SK-N-SH treated with all-trans-retinoic acid at 6 μM for 48 hours (cell line): ENCODE data around the gene CCDC88C.

ENCODE experiments used
- ATAC-seq: fragments of 200-7000 bp; cut with Tn5 transposase; 3 replicates; pipeline ENCODE4 v1.9.1; 2020; ENCODE audit warnings: mild to moderate bottlenecking, moderate library complexity
- ARNTL ChIP-seq: fragments of 450-650 bp; formaldehyde crosslinking; IDR thresholded peaks from 2 replicates; pipeline ENCODE4 v1.5.0; 2020; ENCODE audit warnings: low read depth, mild to moderate bottlenecking, moderate library complexity, borderline replicate concordance
- BACH2 ChIP-seq: fragments of 250-450 bp; sonication (Bioruptor Pico); IDR thresholded peaks from 2 replicates; pipeline ENCODE4 v1.9.0; 2021; ENCODE audit warnings: mild to moderate bottlenecking, borderline replicate concordance
- CREB5 ChIP-seq: fragments of 250-450 bp; sonication (Bioruptor Pico); IDR thresholded peaks from 2 replicates; pipeline ENCODE4 v1.5.1; 2020; ENCODE audit warnings: low read depth, mild to moderate bottlenecking, moderate library complexity
- CSRNP3 ChIP-seq: fragments of 250-450 bp; sonication (Bioruptor Pico); IDR thresholded peaks from 2 replicates; pipeline ENCODE4 v1.5.1; 2021; ENCODE audit warnings: mild to moderate bottlenecking, moderate library complexity
- ESRRG ChIP-seq: fragments of 250-450 bp; sonication (Bioruptor Pico); IDR thresholded peaks from 2 replicates; pipeline ENCODE4 v1.6.1; 2021; ENCODE audit warnings: mild to moderate bottlenecking
- GLIS3 ChIP-seq: fragments of 250-450 bp; sonication (Bioruptor Pico); IDR thresholded peaks from 2 replicates; pipeline ENCODE4 v1.5.0; 2020; ENCODE audit warnings: mild to moderate bottlenecking, moderate library complexity
- ISL1 ChIP-seq: fragments of 250-450 bp; sonication (Bioruptor Pico); IDR thresholded peaks from 2 replicates; pipeline ENCODE4 v2.1.2; 2022; ENCODE audit warnings: mild to moderate bottlenecking, moderate library complexity
- OSR1 ChIP-seq: fragments of 250-450 bp; sonication (Bioruptor Pico); IDR thresholded peaks from 2 replicates; pipeline ENCODE4 v1.8.0; 2022; ENCODE audit warnings: moderate library complexity, mild to moderate bottlenecking, inconsistent platforms
- RARB ChIP-seq: fragments of 250-450 bp; sonication (Bioruptor Pico); IDR thresholded peaks from 2 replicates; pipeline ENCODE4 v1.8.0; 2021; ENCODE audit warnings: mild to moderate bottlenecking, moderate library complexity
- SNAI2 ChIP-seq: fragments of 250-450 bp; sonication (Bioruptor Pico); IDR thresholded peaks from 2 replicates; pipeline ENCODE4 v1.5.0; 2020; ENCODE audit warnings: mild to moderate bottlenecking, moderate library complexity
- TCF4 ChIP-seq: fragments of 250-450 bp; sonication (Bioruptor Pico); IDR thresholded peaks from 2 replicates; pipeline ENCODE4 v1.8.0; 2021; ENCODE audit warnings: mild to moderate bottlenecking, moderate library complexity, borderline replicate concordance
- TOX ChIP-seq: fragments of 250-450 bp; sonication (Bioruptor Pico); IDR thresholded peaks from 2 replicates; pipeline ENCODE4 v1.8.0; 2021; ENCODE audit warnings: mild to moderate bottlenecking, moderate library complexity, borderline replicate concordance
- TSHZ2 ChIP-seq: fragments of 250-450 bp; sonication (Bioruptor Pico); IDR thresholded peaks from 2 replicates; pipeline ENCODE4 v1.5.0; 2020; ENCODE audit warnings: mild to moderate bottlenecking, moderate library complexity
- ZC3H10 ChIP-seq: fragments of 250-450 bp; sonication (Bioruptor Pico); IDR thresholded peaks from 2 replicates; pipeline ENCODE4 v1.5.1; 2021; ENCODE audit warnings: mild to moderate bottlenecking, moderate library complexity
- ZFP3 ChIP-seq: fragments of 250-450 bp; sonication (Bioruptor Pico); IDR thresholded peaks from 2 replicates; pipeline ENCODE4 v1.5.0; 2020; ENCODE audit warnings: mild to moderate bottlenecking, moderate library complexity
- ZFP30 ChIP-seq: fragments of 450-650 bp; formaldehyde crosslinking; IDR thresholded peaks from 2 replicates; pipeline ENCODE4 v1.5.0; 2022; ENCODE audit warnings: mild to moderate bottlenecking, moderate library complexity
- ZNF565 ChIP-seq: fragments of 450-650 bp; formaldehyde crosslinking; conservative IDR thresholded peaks from 2 replicates; pipeline ENCODE4 v1.5.0; 2020; ENCODE audit warnings: low read depth, mild to moderate bottlenecking, moderate library complexity
- ZNF70 ChIP-seq: fragments of 450-650 bp; formaldehyde crosslinking; IDR thresholded peaks from 2 replicates; pipeline ENCODE4 v1.5.0; 2020; ENCODE audit warnings: mild to moderate bottlenecking, moderate library complexity
- ZNF8 ChIP-seq: fragments of 450-650 bp; formaldehyde crosslinking; IDR thresholded peaks from 2 replicates; pipeline ENCODE4 v1.5.0; 2020; ENCODE audit warnings: mild to moderate bottlenecking, moderate library complexity
- TF ChIP-seq, protein P1 (sequence below): fragments of 250-450 bp; sonication (Bioruptor Pico); IDR thresholded peaks from 2 replicates; pipeline ENCODE4 v1.8.0; 2020; ENCODE audit warnings: mild to moderate bottlenecking, moderate library complexity, borderline replicate concordance
- TF ChIP-seq, protein P2 (sequence below): fragments of 250-450 bp; sonication (Bioruptor Pico); IDR thresholded peaks from 2 replicates; pipeline ENCODE4 v1.8.0; 2021; ENCODE audit warnings: low read depth, mild to moderate bottlenecking, moderate library complexity, borderline replicate concordance

Gene CCDC88C

GRCh38 chr14:91364524-91365270, 52.9 kb downstream of the CCDC88C start:
- TF ChIP-seq TSHZ2 (CRISPR knock-in tag) (no peak), ZFP3 (CRISPR knock-in tag) (no peak), ZNF8 (CRISPR knock-in tag) (no peak), ZNF70 (CRISPR knock-in tag) (no peak), TCF4 (no peak), SNAI2 (no peak), CREB5 (no peak), BACH2 (CRISPR knock-in tag) (no peak), RARB (CRISPR knock-in tag) (no peak), TOX (no peak), ARNTL (CRISPR knock-in tag) (no peak), ISL1 (CRISPR knock-in tag) (no peak), OSR1 (CRISPR knock-in tag) (no peak), ZFP30 (CRISPR knock-in tag) (no peak), CSRNP3 (CRISPR knock-in tag) (no peak), ZC3H10 (CRISPR knock-in tag) (no peak), ESRRG (CRISPR knock-in tag) (no peak)
- TF ChIP-seq, protein P1, sequence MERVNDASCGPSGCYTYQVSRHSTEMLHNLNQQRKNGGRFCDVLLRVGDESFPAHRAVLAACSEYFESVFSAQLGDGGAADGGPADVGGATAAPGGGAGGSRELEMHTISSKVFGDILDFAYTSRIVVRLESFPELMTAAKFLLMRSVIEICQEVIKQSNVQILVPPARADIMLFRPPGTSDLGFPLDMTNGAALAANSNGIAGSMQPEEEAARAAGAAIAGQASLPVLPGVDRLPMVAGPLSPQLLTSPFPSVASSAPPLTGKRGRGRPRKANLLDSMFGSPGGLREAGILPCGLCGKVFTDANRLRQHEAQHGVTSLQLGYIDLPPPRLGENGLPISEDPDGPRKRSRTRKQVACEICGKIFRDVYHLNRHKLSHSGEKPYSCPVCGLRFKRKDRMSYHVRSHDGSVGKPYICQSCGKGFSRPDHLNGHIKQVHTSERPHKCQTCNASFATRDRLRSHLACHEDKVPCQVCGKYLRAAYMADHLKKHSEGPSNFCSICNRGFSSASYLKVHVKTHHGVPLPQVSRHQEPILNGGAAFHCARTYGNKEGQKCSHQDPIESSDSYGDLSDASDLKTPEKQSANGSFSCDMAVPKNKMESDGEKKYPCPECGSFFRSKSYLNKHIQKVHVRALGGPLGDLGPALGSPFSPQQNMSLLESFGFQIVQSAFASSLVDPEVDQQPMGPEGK (CRISPR knock-in tag), result no peak
- TF ChIP-seq, protein P2, sequence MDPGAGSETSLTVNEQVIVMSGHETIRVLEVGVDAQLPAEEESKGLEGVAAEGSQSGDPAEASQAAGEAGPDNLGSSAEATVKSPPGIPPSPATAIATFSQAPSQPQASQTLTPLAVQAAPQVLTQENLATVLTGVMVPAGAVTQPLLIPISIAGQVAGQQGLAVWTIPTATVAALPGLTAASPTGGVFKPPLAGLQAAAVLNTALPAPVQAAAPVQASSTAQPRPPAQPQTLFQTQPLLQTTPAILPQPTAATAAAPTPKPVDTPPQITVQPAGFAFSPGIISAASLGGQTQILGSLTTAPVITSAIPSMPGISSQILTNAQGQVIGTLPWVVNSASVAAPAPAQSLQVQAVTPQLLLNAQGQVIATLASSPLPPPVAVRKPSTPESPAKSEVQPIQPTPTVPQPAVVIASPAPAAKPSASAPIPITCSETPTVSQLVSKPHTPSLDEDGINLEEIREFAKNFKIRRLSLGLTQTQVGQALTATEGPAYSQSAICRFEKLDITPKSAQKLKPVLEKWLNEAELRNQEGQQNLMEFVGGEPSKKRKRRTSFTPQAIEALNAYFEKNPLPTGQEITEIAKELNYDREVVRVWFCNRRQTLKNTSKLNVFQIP, result no peak
- ATAC-seq, result no peak

- no peak for ATAC-seq
- TF ChIP-seq CREB5, result no peak
- no peak for TF ChIP-seq ZNF565 (CRISPR knock-in tag)
- no peak for TF ChIP-seq OSR1 (CRISPR knock-in tag)
- TF ChIP-seq ZFP3 (CRISPR knock-in tag), result no peak
- TF ChIP-seq GLIS3, result no peak
- no peak for TF ChIP-seq RARB (CRISPR knock-in tag)
- TF ChIP-seq, protein P2, result no peak
- TF ChIP-seq ISL1 (CRISPR knock-in tag), result no peak
- TF ChIP-seq ARNTL (CRISPR knock-in tag), result no peak
- TF ChIP-seq TSHZ2 (CRISPR knock-in tag), result no peak
- no peak for TF ChIP-seq ESRRG (CRISPR knock-in tag)
- no peak for TF ChIP-seq ZC3H10 (CRISPR knock-in tag)
- no peak for TF ChIP-seq ZNF70 (CRISPR knock-in tag)
- no peak for TF ChIP-seq BACH2 (CRISPR knock-in tag)
- TF ChIP-seq TOX, result no peak
- no peak for TF ChIP-seq ZFP30 (CRISPR knock-in tag)
Measured at GRCh38 chr14:91363776-91364523, 53.7 kb downstream of the CCDC88C start.
